GM12878 (cell line): ENCODE results near the gene GDF3. TPM values are rescaled to one million over a fixed set of nuclear protein-coding genes. Genes with fewer than 3 reads are reported as not detected.

Experiments
- ATAC-seq: fragments of 200-7000 bp; cut with Tn5 transposase; 3 replicates; pipeline ENCODE4 v1.9.1; 2020; ENCODE audit warnings: mild to moderate bottlenecking, moderate library complexity
- BruUV-seq: library from RNA; stranded (reverse); fragments of 400-500 nt; replicated peaks from 2 replicates; lab custom pipeline; 2021; lab: Mats Ljungman, UMichigan
- CTCF ChIA-PET: fragments of 300-600 bp; sonication (Branson Sonifier 250); formaldehyde crosslinking; extraction: SDS; loops from one replicate; lab custom pipeline; 2021; ENCODE audit warnings: inconsistent platforms; lab: Yijun Ruan, JAX
- POLR2A ChIA-PET: fragments of 350-600 bp; formaldehyde crosslinking; extraction: SDS; loops from one replicate; lab custom pipeline; 2021; ENCODE audit warnings: inconsistent platforms; lab: Charles Lee
- RAD21 ChIA-PET: fragments of 300-600 bp; sonication (Branson Sonifier 250); formaldehyde crosslinking; loops from one replicate; lab custom pipeline; 2023; ENCODE audit warnings: antibody characterized with exemption; ENCODE audit not compliant: unreplicated experiment; lab: Charles Lee
- SMC1A ChIA-PET: fragments of 300-600 bp; sonication (Branson Sonifier 250); formaldehyde crosslinking; loops from one replicate; lab custom pipeline; 2023; ENCODE audit not compliant: unreplicated experiment, uncharacterized antibody; lab: Charles Lee
- DNase-seq: peaks from one replicate; pipeline ENCODE4 v3.0.0-alpha.2; 2011; ENCODE audit warnings: low read depth, low spot score
- FAIRE-seq: peaks from 3 replicates; lab custom pipeline; 2011; peaks lifted over from hg19 to GRCh38; lab: Jason Lieb, UNC
- H2AFZ ChIP-seq: 2 replicates; pipeline ENCODE4 v1.6.0; 2011; ENCODE audit warnings: low read depth, low read length, control low read depth; ENCODE audit not compliant: control insufficient read depth
- H3K27ac ChIP-seq: 2 replicates; pipeline ENCODE4 v1.5.1; 2011; ENCODE audit warnings: control low read depth; ENCODE audit not compliant: control insufficient read depth, insufficient read depth
- H3K27me3 ChIP-seq, 2 experiments: replicated peaks in 1 of 2; 2 replicates each; pipeline versions ENCODE4 v1.6.0 to v1.6.1; 2011; ENCODE audit warnings: low read length in 1 of 2; ENCODE audit not compliant: control insufficient read depth in 2 of 2, insufficient read depth in 2 of 2
- H3K36me3 ChIP-seq, 2 experiments: 2 replicates each; pipeline ENCODE4 v1.5.1; 2011; ENCODE audit warnings: low read length in 1 of 2; ENCODE audit not compliant: control insufficient read depth in 2 of 2, insufficient read depth in 2 of 2
- H3K4me1 ChIP-seq: 2 replicates; pipeline ENCODE4 v1.6.1; 2011; ENCODE audit warnings: mild to moderate bottlenecking, low read length, moderate library complexity, mixed read lengths; ENCODE audit not compliant: control insufficient read depth, insufficient read depth
- H3K4me2 ChIP-seq: 2 replicates; pipeline ENCODE4 v1.6.0; 2011; ENCODE audit warnings: control low read depth; ENCODE audit not compliant: control insufficient read depth, insufficient read depth
- H3K4me3 ChIP-seq: fragments of 200-600 bp; sonication (generic); 2 replicates; pipeline ENCODE4 v1.5.1; 2016
- H3K79me2 ChIP-seq: 2 replicates; pipeline ENCODE4 v1.6.0; 2011; ENCODE audit warnings: low read length; ENCODE audit not compliant: control insufficient read depth, insufficient read depth
- H3K9ac ChIP-seq: 2 replicates; pipeline ENCODE4 v1.8.0; 2011; ENCODE audit warnings: low read length, control low read depth, mixed read lengths; ENCODE audit not compliant: control insufficient read depth, insufficient read depth
- H3K9me3 ChIP-seq: replicated peaks from 3 replicates; pipeline ENCODE4 v1.5.1; 2011; ENCODE audit warnings: mild to moderate bottlenecking, low read length; ENCODE audit not compliant: control insufficient read depth, insufficient read depth
- H4K20me1 ChIP-seq: 2 replicates; pipeline ENCODE4 v1.6.0; 2011; ENCODE audit not compliant: control insufficient read depth, insufficient read depth
- ATF7 ChIP-seq: fragments of 450-650 bp; IDR thresholded peaks from 2 replicates; pipeline ENCODE4 v1.6.1; 2016; ENCODE audit warnings: low read depth, mild to moderate bottlenecking
- BACH1 ChIP-seq: fragments of 450-650 bp; IDR thresholded peaks from 2 replicates; pipeline ENCODE4 v1.6.1; 2017; ENCODE audit warnings: mild to moderate bottlenecking, borderline replicate concordance
- BCL11A ChIP-seq: IDR thresholded peaks from 2 replicates; pipeline ENCODE4 v1.6.1; 2011; ENCODE audit warnings: low read depth, low read length
- BHLHE40 ChIP-seq, 2 experiments: fragments of 450-650 bp in 1 of 2; IDR thresholded peaks; 2 replicates each; pipeline ENCODE4 v1.6.1; 2011 to 2017; ENCODE audit warnings: low read depth in 2 of 2, borderline replicate concordance in 1 of 2, improper control_type of control experiment in 1 of 2, low read length in 1 of 2, mild to moderate bottlenecking in 1 of 2
- CEBPB ChIP-seq, 2 experiments: fragments of 150-350 bp in 1 of 2; IDR thresholded peaks; 2 replicates each; pipeline ENCODE4 v1.6.1; 2012 to 2014; ENCODE audit warnings: low read depth in 2 of 2, low read length in 2 of 2, borderline replicate concordance in 1 of 2, inconsistent platforms in 1 of 2
- HCFC1 ChIP-seq: fragments of 150-350 bp; IDR thresholded peaks from 2 replicates; pipeline ENCODE4 v1.6.1; 2014; ENCODE audit warnings: low read length
- KAT2A ChIP-seq: conservative IDR thresholded peaks from 2 replicates; pipeline ENCODE4 v1.6.1; 2011; ENCODE audit warnings: low read depth, low read length; ENCODE audit not compliant: control insufficient read depth
- MTA2 ChIP-seq: fragments of 450-650 bp; IDR thresholded peaks from 2 replicates; pipeline ENCODE4 v1.6.1; 2016; ENCODE audit warnings: low read depth, mild to moderate bottlenecking, moderate library complexity
- PML ChIP-seq: IDR thresholded peaks from 2 replicates; pipeline ENCODE4 v1.6.1; 2012; ENCODE audit warnings: low read length, inconsistent platforms
- SMAD5 ChIP-seq: IDR thresholded peaks from 2 replicates; pipeline ENCODE4 v1.6.1; 2016; ENCODE audit warnings: antibody characterized with exemption, low read depth
- ZBED1 ChIP-seq: IDR thresholded peaks from 2 replicates; pipeline ENCODE4 v1.6.1; 2016; ENCODE audit warnings: borderline replicate concordance
- ZSCAN29 ChIP-seq: fragments of 450-650 bp; IDR thresholded peaks from 2 replicates; pipeline ENCODE4 v1.6.1; 2017; ENCODE audit warnings: mild to moderate bottlenecking, moderate library complexity
- WGBS: methylation state at CpG from one replicate; pipeline ENCODE4 v1.1.6; 2016; ENCODE audit warnings: low lambda C conversion rate; ENCODE audit not compliant: insufficient replicate concordance, insufficient coverage; ENCODE audit errors: missing lambda C conversion rate; 5-methylcytosine and 5-hydroxymethylcytosine counted together
- in situ Hi-C: fragments of 300-500 bp; cut with MboI; formaldehyde crosslinking; loops from 9 replicates; pipeline ENCODE4 v1.14.3; 2018; ENCODE audit warnings: mixed read lengths
- intact Hi-C: fragments of 100-400 bp; cut with micrococcal nuclease; formaldehyde crosslinking; loops from one replicate; pipeline ENCODE4 v1.14.2; 2022; ENCODE audit not compliant: unreplicated experiment
- polyA plus RNA-seq, 11 experiments: library from polyadenylated mRNA; depleted of rRNA in 4 of 11; unstranded in 6 of 11; stranded (reverse) in 5 of 11; fragments of >200 nt; fragmentation: Nextera tagmentation in 4 of 11; fragmentation: Illumina TruSeq in 1 of 11; extraction: Ambion mirVana in 4 of 11; extraction: Trizol in 1 of 11; gene quantifications; 1 replicate in 1 of 11; 2 replicates in 10 of 11; pipeline versions ENCODE4 v1.2.1 to v1.2.3, GENCODE V29; 2011 to 2016; ENCODE audit warnings: inconsistent platforms in 2 of 11, missing spikeins in 2 of 11, low read depth in 1 of 11
- total RNA-seq, 4 experiments: library from RNA; depleted of rRNA in 3 of 4; stranded (reverse); fragments of >200 nt in 3 of 4; fragmentation: Illumina TruSeq in 1 of 4; extraction: Trizol in 1 of 4; gene quantifications; 2 replicates each; pipeline versions ENCODE4 v1.2.1 to v1.2.3, GENCODE V29; 2013 to 2021
- TF ChIP-seq, protein P1 (sequence below): fragments of 150-350 bp; IDR thresholded peaks from 2 replicates; pipeline ENCODE4 v1.6.1; 2016; ENCODE audit warnings: low read depth, low read length

Gene GDF3
- total and polyA plus RNA-seq, 10 of the 15 experiments (the other 5 are each of a cell fraction or from before 2014, with no cell fraction given), result not detected

DNA sequence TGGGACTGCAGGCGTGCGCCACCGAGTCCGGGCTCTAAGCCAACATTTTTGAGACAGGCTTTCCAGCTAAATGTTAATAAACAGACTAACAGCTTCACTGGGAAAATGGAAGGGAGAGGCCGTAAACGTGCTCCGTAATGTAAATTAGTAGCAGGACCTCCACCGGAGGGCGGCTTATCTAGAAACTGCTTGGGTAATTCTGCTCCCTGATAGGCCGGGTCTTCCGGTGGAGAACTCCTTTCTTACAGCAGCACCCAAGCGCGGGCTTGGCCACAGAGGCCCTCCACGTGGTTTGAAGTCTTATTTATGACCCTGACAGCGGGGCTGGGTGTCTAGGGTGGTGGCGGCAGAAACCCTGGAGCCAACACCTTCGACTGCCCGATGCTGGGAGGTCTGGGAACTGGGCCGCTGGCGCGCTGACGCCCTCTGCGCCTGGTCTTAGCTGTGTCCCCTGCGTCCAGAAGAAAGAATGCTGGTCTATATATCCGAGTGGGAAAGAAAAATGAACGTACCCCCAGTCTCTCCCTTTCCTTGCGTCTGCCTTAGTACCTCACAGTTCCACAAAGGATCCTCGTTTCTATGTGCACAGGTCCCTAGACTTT is 17.4 kb upstream of the GDF3 start:
- H3K4me2 ChIP-seq, result no peak overlapping the region
- TF ChIP-seq SMAD5 (no peak), BCL11A (no peak), HCFC1 (no peak), BHLHE40 (IDR thresholded peaks at IDR 0.05; ENCODE audit: borderline replicate concordance in 1 of 2, low read depth in 2 of 2, low read length in 1 of 2) (no peak), ATF7 (no peak), PML (no peak), ZSCAN29 (no peak), CEBPB (IDR thresholded peaks at IDR 0.05; ENCODE audit: borderline replicate concordance in 1 of 2, low read depth in 2 of 2, low read length in 2 of 2) (no peak)
- CTCF ChIA-PET, result no interaction called here
- 65% methylated on average over 28 of the region's 28 CpGs for WGBS
- no peaks in the 10 kb centered on the region for H3K9me3 ChIP-seq
- H3K27me3 ChIP-seq, result no peaks in the 10 kb centered on the region
- DNase-seq (no peak), FAIRE-seq (no peak), ATAC-seq (no peak)
- H3K9ac ChIP-seq, result no peak overlapping the region
- no TSS peak for BruUV-seq
- POLR2A ChIA-PET, result no interaction called here
- H3K27ac ChIP-seq, result no peak overlapping the region
- H4K20me1 ChIP-seq, result no peaks in the 10 kb centered on the region
- H3K36me3 ChIP-seq, result no peaks in the 10 kb centered on the region
- no peaks in the 10 kb centered on the region for H3K79me2 ChIP-seq
- SMC1A ChIA-PET, result no interaction called here
- intact Hi-C loops, result no loop called here
- no peak overlapping the region for H3K4me3 ChIP-seq
- in situ Hi-C loops, result no loop called here
- H3K4me1 ChIP-seq, result no peaks in the 10 kb centered on the region
- RAD21 ChIA-PET, result no interaction called here
- H2AFZ ChIP-seq, result no peak overlapping the region

DNA sequence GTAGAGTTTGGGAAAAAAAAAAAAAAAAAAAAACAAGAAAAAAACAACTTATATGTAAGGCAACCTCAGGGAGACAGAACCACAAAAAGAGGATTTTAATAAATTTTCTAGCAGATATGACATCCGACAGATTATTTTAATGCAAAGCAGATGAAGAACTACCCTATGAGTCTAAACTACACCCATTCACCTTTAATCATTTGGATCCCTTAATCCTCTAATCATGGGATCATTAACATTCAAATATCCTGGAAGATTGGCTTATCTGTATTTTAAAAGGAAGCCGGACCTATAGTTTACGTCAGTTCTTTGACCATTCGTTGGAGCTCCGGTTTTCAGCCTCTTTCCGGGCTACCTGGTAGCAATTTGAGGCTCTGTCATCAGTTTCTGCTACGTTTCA is 15.6 kb upstream of the GDF3 start, which contains the start of gene DPPA3:
Gene DPPA3, plus strand, starts transcription at position 301 of the 400 bp plus-strand sequence. CDS start 138 bp downstream, outside the sequence.
- ChIA-PET SMC1A (no interaction called here), CTCF (no interaction called here), RAD21 (no interaction called here), POLR2A (no interaction called here)
- no peak within 1 kb of the TSS for H3K27ac ChIP-seq
- no peak within 1 kb of the TSS for H3K9ac ChIP-seq
- no peak within 1 kb of the TSS for H2AFZ ChIP-seq
- no peaks in the 10 kb centered on the region for H4K20me1 ChIP-seq
- ATAC-seq, result no peak
- intact Hi-C loops (no loop called here), in situ Hi-C loops (no loop called here)
- no peak within 1 kb of the TSS for H3K4me2 ChIP-seq
- BruUV-seq, result no TSS peak
- WGBS, result 39% methylated on average over 7 of the region's 7 CpGs
- H3K9me3 ChIP-seq, result no peaks in the 10 kb centered on the region
- no peaks in the 10 kb centered on the region for H3K27me3 ChIP-seq
- no peak within 1 kb of the TSS for H3K4me3 ChIP-seq
- no peaks in the 10 kb centered on the region for H3K4me1 ChIP-seq
- no peak for FAIRE-seq
- DNase-seq, result no peak
- no peaks in the 10 kb centered on the region for H3K36me3 ChIP-seq
- H3K79me2 ChIP-seq, result no peaks in the 10 kb centered on the region
- TF ChIP-seq, protein P1, sequence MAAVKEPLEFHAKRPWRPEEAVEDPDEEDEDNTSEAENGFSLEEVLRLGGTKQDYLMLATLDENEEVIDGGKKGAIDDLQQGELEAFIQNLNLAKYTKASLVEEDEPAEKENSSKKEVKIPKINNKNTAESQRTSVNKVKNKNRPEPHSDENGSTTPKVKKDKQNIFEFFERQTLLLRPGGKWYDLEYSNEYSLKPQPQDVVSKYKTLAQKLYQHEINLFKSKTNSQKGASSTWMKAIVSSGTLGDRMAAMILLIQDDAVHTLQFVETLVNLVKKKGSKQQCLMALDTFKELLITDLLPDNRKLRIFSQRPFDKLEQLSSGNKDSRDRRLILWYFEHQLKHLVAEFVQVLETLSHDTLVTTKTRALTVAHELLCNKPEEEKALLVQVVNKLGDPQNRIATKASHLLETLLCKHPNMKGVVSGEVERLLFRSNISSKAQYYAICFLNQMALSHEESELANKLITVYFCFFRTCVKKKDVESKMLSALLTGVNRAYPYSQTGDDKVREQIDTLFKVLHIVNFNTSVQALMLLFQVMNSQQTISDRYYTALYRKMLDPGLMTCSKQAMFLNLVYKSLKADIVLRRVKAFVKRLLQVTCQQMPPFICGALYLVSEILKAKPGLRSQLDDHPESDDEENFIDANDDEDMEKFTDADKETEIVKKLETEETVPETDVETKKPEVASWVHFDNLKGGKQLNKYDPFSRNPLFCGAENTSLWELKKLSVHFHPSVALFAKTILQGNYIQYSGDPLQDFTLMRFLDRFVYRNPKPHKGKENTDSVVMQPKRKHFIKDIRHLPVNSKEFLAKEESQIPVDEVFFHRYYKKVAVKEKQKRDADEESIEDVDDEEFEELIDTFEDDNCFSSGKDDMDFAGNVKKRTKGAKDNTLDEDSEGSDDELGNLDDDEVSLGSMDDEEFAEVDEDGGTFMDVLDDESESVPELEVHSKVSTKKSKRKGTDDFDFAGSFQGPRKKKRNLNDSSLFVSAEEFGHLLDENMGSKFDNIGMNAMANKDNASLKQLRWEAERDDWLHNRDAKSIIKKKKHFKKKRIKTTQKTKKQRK, result no peak
- TF ChIP-seq ZBED1 (no peak), KAT2A (no peak), BACH1 (no peak), MTA2 (no peak)
